Activated naive CD4-positive, alpha-beta T cell treated with anti-CD3 and anti-CD28 coated beads, Interleukin-2, amount 50 U/mL, for 72 hours (primary cell): ENCODE measurements around the gene PPP1R14B. TPM values are rescaled to one million over a fixed set of nuclear protein-coding genes. Genes with fewer than 3 reads are reported as not detected.

Source experiments
- ATAC-seq, 2 donors: fragments of 150-1000 bp; cut with Tn5 transposase; 2 replicates each; pipeline ENCODE4 v1.10.0; 2021; ENCODE audit warnings: mild to moderate bottlenecking in 2 of 2, moderate library complexity in 2 of 2
- DNase-seq, 2 donors: peaks; one replicate each; pipeline ENCODE4 v3.0.0; 2021 to 2022; ENCODE audit warnings: low spot score in 2 of 2
- H3K27ac Mint-ChIP-seq, 2 donors: one replicate each; pipeline ENCODE4 v1.8.0; 2022; ENCODE audit warnings: mild to moderate bottlenecking in 2 of 2, mixed read lengths in 2 of 2
- H3K36me3 Mint-ChIP-seq, 2 donors: one replicate each; pipeline ENCODE4 v1.8.0; 2022; ENCODE audit warnings: mixed read lengths in 2 of 2
- H3K9me3 Mint-ChIP-seq, 2 donors: one replicate each; pipeline ENCODE4 v1.8.0; 2022; ENCODE audit warnings: mixed read lengths in 2 of 2
- total RNA-seq, 2 donors: library from RNA; stranded (reverse); gene quantifications; one replicate each; pipeline ENCODE4 v1.2.3, GENCODE V29; 2022

PPP1R14B gene
- total RNA-seq, 2 donors from 2014 or later, result 177 to 262 TPM

- DNase-seq (no peak), ATAC-seq (no peak)
- Mint-ChIP-seq H3K9me3 (no peaks in the 10 kb centered on the region), H3K36me3 (peaks cover 0 to 8% of the 10 kb centered on the region in 2 donors), H3K27ac (no peak overlapping the region)
These were observed 15.2 kb downstream of the PPP1R14B start for GRCh38 chr11:64231546-64231945.

DNA sequence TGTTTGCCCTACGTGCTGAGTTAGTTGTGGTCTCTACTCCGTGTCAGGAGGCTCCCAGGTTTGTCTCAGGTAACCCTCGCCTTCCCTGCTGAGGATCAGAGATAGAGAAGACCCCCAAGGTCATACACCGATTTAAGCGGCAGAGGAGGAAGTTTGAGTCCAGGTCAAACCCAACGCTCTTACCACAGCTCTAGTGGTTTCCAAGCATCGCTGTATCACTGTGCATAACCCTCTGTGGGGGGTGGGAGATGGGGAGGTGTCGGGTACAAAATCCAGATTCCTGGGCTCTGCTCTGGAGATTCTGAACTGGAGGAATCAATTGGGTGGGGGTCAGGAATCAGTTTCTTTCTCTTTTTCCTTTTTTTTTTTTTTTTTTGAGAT lies 15.8 kb downstream of the PPP1R14B start:
- peaks cover 0 to 8% of the 10 kb centered on the region in 2 donors for H3K36me3 Mint-ChIP-seq
- ATAC-seq (no peak), DNase-seq (no peak)

GRCh38 chr11:64230171-64230984 lies 16.4 kb downstream of the PPP1R14B start, which contains the start of gene DNAJC4:
TSS of gene DNAJC4 (plus strand) at chr11:64230548. CDS start at chr11:64230855, 307 bp downstream.
- H3K27ac Mint-ChIP-seq, result peak within 1 kb of the TSS; percentile 89 to 92
- peaks cover 0 to 8% of the 10 kb centered on the region in 2 donors for H3K36me3 Mint-ChIP-seq
- H3K9me3 Mint-ChIP-seq, result no peaks in the 10 kb centered on the region
- DNase-seq, result peak; percentile 90 to 92
- ATAC-seq, result peak; percentile 51 to 54

More for the DNA sequence above, 15.8 kb downstream of the PPP1R14B start:
- peak overlapping the region; percentile 89 to 92 for H3K27ac Mint-ChIP-seq
- no peaks in the 10 kb centered on the region for H3K9me3 Mint-ChIP-seq

GRCh38 chr11:64229744-64230170 lies 17.0 kb downstream of the PPP1R14B start:
- ATAC-seq (no peak), DNase-seq (no peak)
- Mint-ChIP-seq H3K36me3 (peaks cover 0 to 8% of the 10 kb centered on the region in 2 donors), H3K9me3 (no peaks in the 10 kb centered on the region), H3K27ac (peak overlapping the region; percentile 81 to 92)

GRCh38 chr11:64229090-64229743 lies 17.5 kb downstream of the PPP1R14B start:
- H3K27ac Mint-ChIP-seq, result peak overlapping the region; percentile 81 to 92
- H3K9me3 Mint-ChIP-seq, result no peaks in the 10 kb centered on the region
- peaks cover 0 to 8% of the 10 kb centered on the region in 2 donors for H3K36me3 Mint-ChIP-seq
- no peak for ATAC-seq
- no peak for DNase-seq

GRCh38 chr11:64227405-64227956 lies 19.3 kb downstream of the PPP1R14B start:
- peaks cover 0 to 8% of the 10 kb centered on the region in 2 donors for H3K36me3 Mint-ChIP-seq
- peak overlapping the region; percentile 92 to 95 for H3K27ac Mint-ChIP-seq
- no peaks in the 10 kb centered on the region for H3K9me3 Mint-ChIP-seq
- ATAC-seq (no peak), DNase-seq (no peak)

DNA sequence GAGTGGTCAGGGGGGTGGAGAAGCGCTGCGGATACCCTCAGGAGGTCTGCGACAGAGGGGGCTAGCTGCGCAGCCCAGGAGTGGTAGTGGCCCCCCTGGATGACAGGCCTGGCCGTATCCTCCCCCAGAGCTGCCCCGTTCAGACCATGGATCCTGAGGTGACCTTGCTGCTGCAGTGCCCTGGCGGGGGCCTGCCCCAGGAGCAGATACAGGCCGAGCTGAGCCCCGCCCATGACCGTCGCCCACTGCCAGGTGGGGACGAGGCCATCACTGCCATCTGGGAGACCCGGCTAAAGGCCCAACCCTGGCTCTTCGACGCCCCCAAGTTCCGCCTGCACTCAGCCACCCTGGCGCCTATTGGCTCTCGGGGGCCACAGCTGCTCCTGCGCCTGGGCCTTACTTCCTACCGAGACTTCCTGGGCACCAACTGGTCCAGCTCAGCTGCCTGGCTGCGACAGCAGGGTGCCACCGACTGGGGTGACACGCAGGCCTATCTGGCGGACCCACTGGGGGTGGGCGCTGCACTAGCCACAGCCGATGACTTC lies 20.2 kb downstream of the PPP1R14B start:
- no peaks in the 10 kb centered on the region for H3K9me3 Mint-ChIP-seq
- peak; percentile 68 to 70 for ATAC-seq
- H3K27ac Mint-ChIP-seq, result peak overlapping the region; percentile 74 to 92
- peak; percentile 66 to 88 for DNase-seq
- peaks cover 0 to 8% of the 10 kb centered on the region in 2 donors for H3K36me3 Mint-ChIP-seq

DNA sequence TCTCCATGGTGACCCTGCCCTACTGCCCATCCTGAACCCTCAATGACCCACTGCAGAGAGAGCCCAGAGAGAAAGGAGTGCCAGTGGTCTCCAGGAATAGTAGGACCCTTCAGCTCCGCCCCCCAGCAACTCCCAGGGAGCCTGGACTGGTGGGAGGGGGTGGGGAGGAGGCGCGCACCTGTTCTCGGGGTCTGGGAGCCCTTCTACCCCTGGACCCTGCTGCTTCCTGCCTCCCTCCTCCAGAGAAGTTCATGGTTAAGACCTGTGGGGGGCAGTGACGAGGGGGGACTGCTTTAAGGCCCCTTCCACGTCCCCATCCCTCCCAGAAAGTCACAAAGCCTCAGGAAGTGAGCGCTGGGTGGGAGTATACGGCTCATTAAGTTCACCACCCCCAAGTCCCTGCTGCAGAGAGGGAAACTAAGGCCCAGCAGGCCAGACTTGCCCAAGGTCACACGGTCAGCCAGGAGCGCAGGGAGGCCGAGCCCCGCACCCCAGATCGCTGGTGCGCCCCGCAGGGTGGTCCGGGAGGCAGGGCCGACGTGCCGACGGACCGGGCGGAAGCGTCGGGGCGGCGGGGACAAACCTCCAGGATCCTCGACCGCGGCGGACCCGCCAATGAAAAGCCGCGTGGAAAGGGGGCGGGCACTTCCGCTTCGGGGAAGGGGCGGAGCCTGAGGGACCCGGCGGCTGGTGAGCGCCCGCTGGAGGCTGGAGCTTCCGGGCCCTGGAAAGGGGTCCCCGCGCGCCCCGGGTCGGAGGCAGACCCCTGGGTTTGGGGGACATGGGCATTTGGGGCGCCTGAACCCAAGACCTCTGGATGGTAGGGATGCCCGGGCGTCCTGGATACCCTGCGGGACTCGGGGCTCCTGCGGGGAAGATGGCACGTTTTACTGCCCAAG lies 20.9 kb downstream of the PPP1R14B start, which contains the start of the genes NUDT22 and TRPT1:
Gene NUDT22 (plus strand): TSS at position 667 of the 899 bp plus-strand sequence. CDS start 379 bp downstream, outside the sequence.
Gene TRPT1 (minus strand): TSS at position 579 of the 899 bp plus-strand sequence. CDS start 326 bp downstream, at position 253.
- peak within 1 kb of the TSS; percentile 74 to 92 for H3K27ac Mint-ChIP-seq
- DNase-seq (peak; percentile 91 to 98), ATAC-seq (peak; percentile 72 to 75)
- peaks cover 0 to 8% of the 10 kb centered on the region in 2 donors for H3K36me3 Mint-ChIP-seq
- H3K9me3 Mint-ChIP-seq, result no peaks in the 10 kb centered on the region

DNA sequence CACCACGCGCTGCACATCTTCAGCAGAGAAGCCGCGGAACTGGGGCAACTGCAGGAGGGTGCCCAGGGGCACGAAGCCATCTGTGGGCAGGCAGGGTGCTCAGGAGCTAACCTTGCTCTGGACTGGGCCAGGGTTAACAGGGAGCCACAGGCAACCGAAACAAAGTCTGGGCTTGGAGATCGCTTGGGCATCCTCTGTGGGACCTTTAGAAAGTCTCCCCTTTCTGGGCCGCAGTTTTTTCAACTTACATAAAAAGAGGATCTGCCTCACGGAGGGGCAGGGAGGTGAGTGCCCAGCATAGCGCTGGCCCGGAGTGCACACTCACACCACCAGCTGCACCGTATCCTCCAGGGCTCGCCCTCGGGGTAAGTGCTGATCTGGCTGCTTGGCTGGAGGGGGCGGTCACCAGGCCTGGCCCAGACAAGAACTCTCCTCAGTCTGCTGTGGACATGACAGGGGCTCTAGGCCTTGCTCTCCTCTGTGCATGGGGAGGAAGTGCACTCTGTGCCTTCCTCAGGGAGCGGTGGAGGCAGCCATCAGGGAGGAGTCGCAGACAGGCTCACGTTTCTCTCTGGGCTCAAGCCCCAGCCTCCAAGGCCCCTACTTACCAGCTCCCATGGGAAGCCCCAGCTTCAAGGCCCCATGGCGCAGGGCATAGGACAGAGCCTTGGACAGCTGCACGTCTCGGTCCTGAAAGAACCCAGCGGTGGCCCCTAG lies 21.7 kb downstream of the PPP1R14B start:
- ATAC-seq, result no peak
- H3K27ac Mint-ChIP-seq, result peak overlapping the region; percentile 60 to 92
- no peaks in the 10 kb centered on the region for H3K9me3 Mint-ChIP-seq
- H3K36me3 Mint-ChIP-seq, result peaks cover 0 to 8% of the 10 kb centered on the region in 2 donors
- no peak for DNase-seq

- no peak for DNase-seq
- peaks cover 0 to 8% of the 10 kb centered on the region in 2 donors for H3K36me3 Mint-ChIP-seq
- H3K27ac Mint-ChIP-seq, result peak overlapping the region; percentile 78 to 84
- H3K9me3 Mint-ChIP-seq, result no peaks in the 10 kb centered on the region
- ATAC-seq, result no peak
These were observed 22.4 kb downstream of the PPP1R14B start for GRCh38 chr11:64224151-64224890.

- H3K27ac Mint-ChIP-seq, result peak overlapping the region in 1 of 2 donors; percentile 78
- DNase-seq (no peak), ATAC-seq (no peak)
- H3K36me3 Mint-ChIP-seq, result peaks cover 8% of the 10 kb centered on the region in 2 donors
- no peaks in the 10 kb centered on the region for H3K9me3 Mint-ChIP-seq
These were observed 23.6 kb downstream of the PPP1R14B start for GRCh38 chr11:64223001-64223651.

DNA sequence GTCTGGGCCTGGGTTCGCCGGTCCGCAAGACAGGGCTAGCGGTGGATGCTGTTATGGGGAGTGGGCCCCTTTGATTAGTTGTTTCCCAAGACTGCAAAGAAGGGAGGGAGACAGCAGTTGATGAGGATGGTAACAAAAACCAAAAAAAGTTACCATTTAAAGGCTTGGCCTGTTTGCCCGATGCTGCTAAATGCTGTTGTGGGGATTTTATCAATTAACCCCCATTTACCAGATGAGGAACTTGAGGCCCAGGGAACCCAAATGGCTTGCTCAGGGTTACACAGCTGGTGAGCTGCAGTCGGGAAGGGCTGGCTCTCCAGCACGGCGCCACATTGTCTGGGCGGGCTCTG lies 24.1 kb downstream of the PPP1R14B start:
- ATAC-seq (no peak), DNase-seq (no peak)
- Mint-ChIP-seq H3K36me3 (peaks cover 8% of the 10 kb centered on the region in 2 donors), H3K27ac (peak overlapping the region in 1 of 2 donors; percentile 78), H3K9me3 (no peaks in the 10 kb centered on the region)

DNA sequence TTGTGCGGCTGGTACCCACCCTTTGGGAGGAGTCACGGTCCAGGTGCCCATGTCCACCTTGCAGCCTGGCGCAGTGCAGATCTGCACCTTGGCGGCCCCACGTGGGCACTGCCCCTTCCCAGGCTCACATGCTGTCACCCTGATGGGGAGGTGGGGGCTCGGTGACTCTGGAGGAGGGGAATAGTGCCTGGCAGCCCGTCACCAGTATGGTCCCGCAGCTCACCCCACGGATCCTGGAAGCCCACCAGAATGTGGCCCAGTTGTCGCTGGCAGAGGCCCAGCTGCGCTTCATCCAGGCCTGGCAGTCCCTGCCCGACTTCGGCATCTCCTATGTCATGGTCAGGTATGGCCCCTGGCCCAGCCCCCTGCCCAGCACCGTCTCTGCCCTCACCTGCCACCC lies 25.9 kb downstream of the PPP1R14B start:
- peaks cover 0 to 8% of the 10 kb centered on the region in 2 donors for H3K36me3 Mint-ChIP-seq

DNA sequence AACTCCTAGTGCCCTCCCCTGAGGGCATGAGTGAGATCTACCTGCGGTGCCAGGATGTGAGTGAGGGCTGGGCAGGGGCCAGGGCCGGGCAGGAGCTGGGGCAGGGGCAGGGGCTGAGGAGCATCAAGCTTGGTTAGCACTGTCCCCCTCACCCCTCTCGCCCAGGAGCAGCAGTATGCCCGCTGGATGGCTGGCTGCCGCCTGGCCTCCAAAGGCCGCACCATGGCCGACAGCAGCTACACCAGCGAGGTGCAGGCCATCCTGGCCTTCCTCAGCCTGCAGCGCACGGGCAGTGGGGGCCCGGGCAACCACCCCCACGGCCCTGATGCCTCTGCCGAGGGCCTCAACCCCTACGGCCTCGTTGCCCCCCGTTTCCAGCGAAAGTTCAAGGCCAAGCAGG lies 26.5 kb downstream of the PPP1R14B start:
- H3K27ac Mint-ChIP-seq, result no peak overlapping the region
- no peak for ATAC-seq
- no peak for DNase-seq
- no peaks in the 10 kb centered on the region for H3K9me3 Mint-ChIP-seq
- H3K36me3 Mint-ChIP-seq, result peaks cover 1 to 8% of the 10 kb centered on the region in 2 donors

More for the DNA sequence above, 25.9 kb downstream of the PPP1R14B start:
- H3K9me3 Mint-ChIP-seq, result no peaks in the 10 kb centered on the region
- H3K27ac Mint-ChIP-seq, result peak overlapping the region in 1 of 2 donors; percentile 32
- DNase-seq (no peak), ATAC-seq (no peak)
